H4 (cell line): Measurements from ENCODE around the gene PPP1R1A. TPM values are rescaled to one million over a fixed set of nuclear protein-coding genes. Genes with fewer than 3 reads are reported as not detected.

Experiments
- DNase-seq: peaks from one replicate; pipeline ENCODE4 v3.0.0-alpha.2; 2015; ENCODE audit warnings: low spot score
- total RNA-seq: library from RNA; depleted of rRNA; stranded (reverse); fragments of >200 nt; shearing (Covaris generic); gene quantifications from 2 replicates; pipeline ENCODE4 v1.2.3, GENCODE V29; 2014; rRNA removed

PPP1R1A gene
- total RNA-seq: 0.21 TPM in 1 of 2 replicates, not detected in the other

DNA sequence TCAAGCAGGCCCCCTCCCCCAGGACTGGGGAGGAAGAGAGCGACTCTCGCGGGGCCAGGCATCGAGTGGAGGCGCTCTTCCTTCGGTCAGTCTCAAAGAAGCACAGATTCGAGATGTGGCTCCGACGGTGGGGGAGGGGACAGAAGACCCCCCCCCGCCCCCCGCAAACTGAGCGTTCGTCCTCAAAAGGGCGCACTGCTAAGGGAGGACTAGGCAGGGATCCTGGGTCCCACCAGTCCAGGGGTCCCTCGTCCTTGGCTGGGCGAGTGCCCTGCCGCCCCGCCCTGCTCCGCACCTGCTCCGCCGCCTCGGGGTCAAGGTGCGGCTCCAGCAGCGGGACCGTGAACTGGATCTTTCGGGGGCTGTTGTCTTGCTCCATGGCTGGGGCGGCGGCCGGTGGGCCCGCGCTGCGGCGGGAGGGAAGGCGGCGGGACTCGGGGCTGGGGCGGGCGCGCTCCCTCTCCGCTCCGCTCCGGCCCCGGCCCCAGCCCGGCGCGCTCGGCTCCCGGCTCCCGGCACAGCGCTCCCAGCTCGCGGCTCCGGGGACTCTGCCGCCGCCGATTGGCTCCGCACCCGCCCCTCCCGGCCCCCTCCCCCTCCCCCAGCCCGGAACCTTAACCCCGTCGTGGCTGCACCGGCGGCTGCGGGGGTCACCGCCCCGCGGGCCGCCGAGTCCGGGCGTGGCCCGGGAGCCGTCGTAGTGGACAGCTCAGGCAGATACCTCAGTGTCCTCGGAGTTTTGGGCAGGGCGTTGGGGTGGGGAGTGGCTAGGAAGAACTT, at the start of gene PPP1R1A:
TSS of gene PPP1R1A (minus strand) at position 550 of the 780 bp plus-strand sequence. CDS start at position 379, 171 bp downstream.
- DNase-seq: no peak

DNA sequence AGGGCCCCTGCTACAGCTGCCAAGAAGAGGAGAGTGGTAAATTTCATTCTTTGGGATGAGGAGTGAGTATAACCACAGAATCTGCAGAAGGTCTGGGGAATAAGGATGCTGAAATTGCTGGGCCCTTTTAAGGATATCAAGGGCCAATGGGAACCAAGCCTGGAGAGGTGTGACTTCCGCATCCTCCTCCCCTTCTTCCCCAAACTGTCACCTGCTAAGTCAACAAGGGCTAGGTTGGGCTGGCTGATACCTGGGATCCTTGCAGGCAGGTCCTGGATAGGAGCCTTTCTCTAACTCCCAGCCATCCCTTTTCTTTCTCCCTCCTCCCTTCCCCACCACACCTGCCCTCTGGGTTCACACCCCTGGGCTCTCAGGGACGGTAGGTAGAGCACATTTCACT, 46.3 kb upstream of the PPP1R1A start, which contains the start of gene LACRT:
TSS of gene LACRT (minus strand) at position 101 of the 400 bp plus-strand sequence. CDS start at position 47, 54 bp downstream.
- no peak for DNase-seq

DNA sequence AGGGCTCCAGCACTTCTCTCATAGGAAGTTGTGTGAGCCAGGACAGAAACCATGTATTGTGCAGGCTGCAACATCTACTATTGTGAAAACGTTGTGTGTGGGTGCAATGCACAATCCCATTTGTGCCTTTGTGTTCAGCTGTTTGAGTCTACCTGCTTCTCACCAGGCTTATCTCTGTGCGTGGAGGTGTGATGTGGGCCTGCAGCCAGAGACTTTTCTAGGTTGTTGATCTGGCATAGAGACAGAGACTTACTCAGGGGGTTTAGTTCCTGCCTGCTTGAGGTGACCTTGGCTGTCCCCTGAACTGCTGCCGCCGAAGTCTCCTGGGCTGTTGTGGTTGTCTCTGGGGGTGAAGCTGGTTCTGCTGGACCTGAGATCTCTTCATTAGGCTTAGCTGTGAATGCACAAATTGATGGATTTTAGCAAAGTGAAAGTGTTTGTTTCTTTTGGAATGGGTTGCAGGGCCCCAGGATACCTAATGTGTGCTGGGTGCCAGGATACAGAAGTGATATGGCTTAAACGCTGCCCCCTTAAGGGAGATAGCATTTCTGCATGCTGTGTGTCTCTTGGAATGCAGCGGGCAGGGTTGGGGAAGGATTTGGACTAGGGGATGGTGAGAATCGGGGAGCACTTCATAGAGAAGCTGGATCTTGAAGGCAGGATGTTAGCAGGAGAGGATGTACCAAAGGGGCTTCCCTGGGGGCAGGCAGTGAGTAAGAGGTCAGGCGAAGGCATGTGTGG, 43.7 kb upstream of the PPP1R1A start:
- DNase-seq: no peak

- DNase-seq: no peak
These were observed 43.1 kb upstream of the PPP1R1A start for GRCh38 chr12:54631551-54631950.

- no peak for DNase-seq
These were observed 41.5 kb upstream of the PPP1R1A start for GRCh38 chr12:54629925-54630324.

GRCh38 chr12:54628186-54628846, 39.9 kb upstream of the PPP1R1A start:
- DNase-seq: no peak

DNA sequence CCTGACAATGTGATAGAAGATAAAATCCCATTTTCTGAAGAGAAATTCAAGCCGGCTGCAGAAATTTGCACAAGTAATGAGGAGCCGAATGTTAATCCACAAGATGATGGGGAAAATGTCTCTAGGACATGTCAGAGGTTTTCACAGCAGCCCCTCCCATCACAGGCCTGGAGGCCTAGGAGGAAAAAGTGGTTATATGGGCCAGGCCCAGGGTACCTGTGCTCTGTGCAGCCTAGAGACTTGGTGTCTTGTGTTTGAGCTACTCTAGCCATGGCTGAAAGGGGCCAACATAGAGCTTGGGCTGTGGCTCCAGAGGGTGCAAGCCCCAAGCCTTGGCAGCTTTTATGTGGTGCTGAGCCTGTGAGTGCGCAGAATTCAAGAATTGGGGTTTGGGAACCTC, 38.8 kb upstream of the PPP1R1A start:
- no peak for DNase-seq

DNA sequence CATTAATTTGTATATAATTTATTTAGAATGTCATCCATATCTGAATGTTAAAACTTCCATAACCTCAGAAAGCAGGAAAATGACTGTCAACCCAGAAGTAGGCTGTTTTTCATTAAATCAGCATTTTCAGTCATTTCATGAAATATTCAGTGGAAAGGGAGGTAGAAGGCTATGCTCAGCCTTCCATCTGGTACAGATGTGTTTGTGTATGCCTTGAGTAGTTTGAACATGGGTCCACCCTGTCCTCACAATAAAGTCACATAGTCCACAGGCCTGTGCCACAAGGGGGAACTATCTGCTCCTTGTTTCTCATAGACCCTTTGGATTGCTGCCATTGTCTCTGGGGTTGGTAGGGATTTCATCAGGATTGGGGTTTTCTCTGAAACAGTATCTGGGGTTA, 37.1 kb upstream of the PPP1R1A start:
- DNase-seq: no peak

DNA sequence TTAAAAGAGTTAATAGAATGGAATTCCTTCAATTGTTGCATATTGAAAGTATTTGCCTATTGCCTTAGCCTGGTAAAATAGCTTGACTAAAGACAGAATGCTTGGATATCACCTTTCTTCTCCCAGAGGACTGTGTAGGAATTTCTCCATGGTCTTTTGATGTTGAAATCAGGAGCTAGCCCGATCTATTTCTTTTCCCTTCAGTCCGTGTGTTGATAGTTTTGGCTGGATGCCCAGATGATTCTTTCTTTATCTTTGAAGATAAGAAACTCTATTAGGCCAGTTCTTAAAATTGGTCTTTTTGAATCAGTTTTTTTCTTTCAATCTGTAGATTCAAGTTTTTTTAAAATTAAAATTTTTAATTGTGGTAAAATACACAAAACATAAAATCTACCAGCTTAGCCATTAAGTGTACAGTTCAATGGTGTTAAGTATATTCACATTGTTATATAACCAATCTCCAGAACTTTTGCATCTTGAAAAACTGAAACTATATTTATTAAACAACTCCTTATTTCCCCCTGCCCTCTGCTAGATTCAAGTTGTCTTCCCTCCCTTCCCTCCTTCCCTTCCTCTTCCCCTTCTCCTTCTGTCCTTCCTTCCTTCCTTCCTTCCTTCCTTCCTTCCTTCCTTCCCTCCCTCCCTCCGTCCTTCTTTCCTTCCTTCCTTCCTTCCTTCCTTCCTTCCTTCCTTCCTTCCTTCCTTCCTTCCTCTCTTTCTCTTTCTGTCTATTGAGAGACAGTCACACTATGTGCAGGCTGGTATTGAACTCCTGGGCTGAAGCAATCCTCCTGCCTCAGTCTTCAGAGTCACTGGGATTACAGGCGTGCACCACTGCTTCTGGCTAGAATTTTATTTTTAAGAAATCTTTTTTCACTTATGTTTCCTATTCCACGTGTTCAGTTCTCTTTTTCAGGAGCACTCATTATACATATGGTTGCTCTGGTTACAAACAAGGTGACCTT, 36.1 kb upstream of the PPP1R1A start:
- no peak for DNase-seq

GRCh38 chr12:54622463-54623183, 34.2 kb upstream of the PPP1R1A start:
- no peak for DNase-seq

DNA sequence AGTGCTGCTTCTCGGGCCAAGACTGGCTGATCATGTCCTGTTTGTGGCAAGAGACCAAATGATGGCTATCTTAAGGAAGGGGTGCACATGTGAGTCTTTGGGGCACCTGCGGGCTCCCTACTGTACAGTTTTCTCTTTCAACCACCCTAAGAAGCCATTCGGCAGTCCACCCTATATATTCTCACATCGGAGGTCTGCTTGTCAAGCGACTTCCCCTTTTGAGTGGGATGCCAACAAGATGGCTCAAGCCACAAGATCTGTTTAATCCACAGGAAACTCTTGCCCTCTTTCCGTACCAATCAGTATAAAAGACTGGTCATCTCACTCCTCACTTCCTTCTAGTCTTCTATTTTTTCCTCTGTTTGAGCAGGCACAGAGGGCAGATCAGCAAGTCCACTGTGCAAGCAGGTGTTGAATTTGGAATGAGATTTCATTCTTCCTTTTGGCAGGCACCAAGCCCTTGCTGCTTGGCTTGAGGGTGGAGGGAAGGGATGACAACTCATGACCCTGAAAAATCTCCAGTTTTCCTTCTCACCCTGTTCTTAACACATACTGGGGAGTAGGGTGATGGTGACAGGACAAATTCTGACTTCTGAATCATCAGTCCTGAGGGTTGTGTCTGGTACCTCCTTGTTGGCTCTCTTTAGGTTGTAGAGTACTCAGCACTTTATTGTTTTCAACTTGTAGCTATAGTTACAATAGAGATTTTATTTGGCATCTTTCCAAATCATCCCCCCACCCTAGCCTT, 28.6 kb upstream of the PPP1R1A start:
- no peak for DNase-seq

GRCh38 chr12:54612225-54612750, 23.8 kb upstream of the PPP1R1A start:
- DNase-seq: no peak

- no peak for DNase-seq
These were observed 23.3 kb upstream of the PPP1R1A start for GRCh38 chr12:54611715-54612149.

DNA sequence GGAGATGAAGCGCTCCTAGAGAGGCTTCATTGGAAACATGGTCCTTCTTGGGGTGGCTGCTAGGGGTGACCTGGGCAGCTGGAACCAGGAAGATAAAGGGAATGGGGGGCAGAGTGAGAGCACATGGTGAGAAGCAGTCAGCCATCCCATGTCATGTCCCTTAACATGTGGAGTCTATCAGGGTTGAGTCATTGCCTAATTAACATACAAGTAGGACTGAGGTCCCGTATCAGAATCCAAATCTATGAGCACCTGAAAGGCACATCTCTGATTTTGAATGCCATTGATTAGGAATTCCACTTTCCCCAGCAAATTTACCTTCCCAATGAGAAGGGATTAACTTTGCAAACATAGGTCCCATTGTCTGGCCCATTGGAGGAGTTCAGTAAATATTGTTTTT, 20.3 kb upstream of the PPP1R1A start:
- no peak for DNase-seq

GRCh38 chr12:54608156-54608555, 19.7 kb upstream of the PPP1R1A start:
- no peak for DNase-seq

DNA sequence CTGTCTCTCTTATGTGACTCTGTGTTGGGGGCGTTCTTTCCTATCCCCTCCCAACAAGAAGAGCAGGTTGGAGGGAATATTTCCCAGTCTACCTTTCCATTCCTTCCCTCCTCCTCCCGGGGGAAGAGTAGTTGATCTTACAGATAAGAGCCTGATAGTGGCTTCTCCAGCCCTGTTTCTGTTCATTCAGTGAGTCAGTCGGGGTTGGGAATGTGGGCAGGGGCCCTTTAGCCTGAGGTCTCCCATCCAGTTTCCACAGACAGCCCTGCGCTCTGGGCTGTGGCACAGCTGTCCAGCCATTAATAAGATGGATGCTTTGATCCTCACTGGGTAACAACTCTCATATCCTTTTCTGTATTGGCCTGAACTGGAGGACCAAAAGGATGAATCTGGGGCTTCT, 18.1 kb upstream of the PPP1R1A start:
- no peak for DNase-seq

- DNase-seq: no peak
These were observed 16.9 kb upstream of the PPP1R1A start for GRCh38 chr12:54605138-54605970.

DNA sequence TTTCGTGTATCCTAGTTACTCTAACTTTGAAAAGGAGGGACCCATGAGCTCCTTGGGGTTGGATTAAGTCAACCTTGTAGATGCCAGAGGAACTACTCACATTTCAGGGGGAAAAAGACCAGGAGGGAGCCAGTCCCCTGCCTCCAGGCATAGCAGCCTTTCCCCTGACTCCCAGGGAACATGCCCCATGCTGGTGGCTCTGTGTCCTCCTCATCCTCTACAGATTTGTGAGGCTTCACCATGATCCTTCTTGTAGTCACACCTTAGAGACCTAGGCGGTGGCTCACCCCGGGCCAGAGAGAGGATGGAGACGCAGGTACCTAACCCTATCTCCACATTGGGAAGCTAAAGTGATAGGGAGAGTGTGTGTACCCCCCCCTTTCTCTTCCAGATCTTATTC, 16.0 kb upstream of the PPP1R1A start:
- DNase-seq: no peak

- DNase-seq: no peak
These were observed 15.4 kb upstream of the PPP1R1A start for GRCh38 chr12:54603872-54604271.
